HEK293 (cell line): ENCODE measurements around the gene GATM.

ENCODE experiments used
- CTCF ChIA-PET: fragments of 350-600 bp; formaldehyde crosslinking; extraction: SDS; loops from one replicate; lab custom pipeline; 2021; ENCODE audit warnings: antibody characterized with exemption; lab: Yijun Ruan, JAX
- POLR2A ChIA-PET: fragments of 300-600 bp; formaldehyde crosslinking; extraction: SDS; loops from one replicate; lab custom pipeline; 2020; ENCODE audit warnings: antibody characterized with exemption, inconsistent platforms; lab: Yijun Ruan, JAX
- H3K27ac ChIP-seq: fragments of 200-500 bp; sonication (Bioruptor generic); 2 replicates; pipeline ENCODE4 v1.5.1; 2014; ENCODE audit warnings: low read depth, low read length, control low read depth, inconsistent platforms; ENCODE audit errors: extremely low read depth
- H3K36me3 ChIP-seq, 2 experiments: fragments of 200-500 bp in 1 of 2; sonication (Bioruptor generic) in 1 of 2; 1 replicate in 1 of 2; 2 replicates in 1 of 2; pipeline ENCODE4 v1.5.1; 2014 to 2017; ENCODE audit warnings: inconsistent platforms in 2 of 2, low read length in 2 of 2; ENCODE audit not compliant: control insufficient read depth in 2 of 2, insufficient read depth in 1 of 2
- H3K4me1 ChIP-seq: fragments of 200-500 bp; sonication (Bioruptor generic); 2 replicates; pipeline ENCODE4 v1.5.1; 2014; ENCODE audit warnings: mild to moderate bottlenecking, low read length, inconsistent platforms; ENCODE audit not compliant: control insufficient read depth, insufficient read depth
- H3K4me3 ChIP-seq: 2 replicates; pipeline ENCODE4 v1.5.1; 2011; ENCODE audit warnings: low read depth, mild to moderate bottlenecking, control low read depth, low read length, moderate library complexity
- H3K9me3 ChIP-seq: fragments of 200-500 bp; sonication (Bioruptor generic); 2 replicates; pipeline ENCODE4 v1.5.1; 2014; ENCODE audit warnings: low read depth, low read length, inconsistent platforms; ENCODE audit not compliant: control insufficient read depth, insufficient read depth
- BCL11B ChIP-seq: fragments of 450-650 bp; formaldehyde crosslinking; IDR thresholded peaks from 2 replicates; pipeline ENCODE4 v1.5.1; 2016; ENCODE audit warnings: low read depth, missing biosample characterization, missing genetic modification characterization
- BCL6B ChIP-seq: fragments of 450-650 bp; formaldehyde crosslinking; IDR thresholded peaks from 2 replicates; pipeline ENCODE4 v1.5.1; 2017; ENCODE audit warnings: missing biosample characterization, missing genetic modification characterization
- RBAK ChIP-seq: fragments of 450-650 bp; formaldehyde crosslinking; IDR thresholded peaks from 2 replicates; pipeline ENCODE4 v1.5.1; 2016; ENCODE audit warnings: missing biosample characterization, missing genetic modification characterization
- SCRT1 ChIP-seq: fragments of 450-650 bp; formaldehyde crosslinking; IDR thresholded peaks from 2 replicates; pipeline ENCODE4 v1.5.1; 2016; ENCODE audit warnings: missing biosample characterization, missing genetic modification characterization, borderline replicate concordance
- ZBTB49 ChIP-seq: fragments of 450-650 bp; formaldehyde crosslinking; IDR thresholded peaks from 2 replicates; pipeline ENCODE4 v1.5.1; 2016; ENCODE audit warnings: missing biosample characterization, missing genetic modification characterization, low read depth
- ZNF18 ChIP-seq: fragments of 450-650 bp; formaldehyde crosslinking; IDR thresholded peaks from 2 replicates; pipeline ENCODE4 v1.5.1; 2016; ENCODE audit warnings: missing biosample characterization, missing genetic modification characterization
- ZNF26 ChIP-seq: fragments of 450-650 bp; formaldehyde crosslinking; IDR thresholded peaks from 2 replicates; pipeline ENCODE4 v1.5.1; 2016; ENCODE audit warnings: missing biosample characterization, missing genetic modification characterization
- ZNF530 ChIP-seq: fragments of 450-650 bp; formaldehyde crosslinking; IDR thresholded peaks from 2 replicates; pipeline ENCODE4 v1.5.1; 2016; ENCODE audit warnings: low read depth, missing biosample characterization, missing genetic modification characterization
- ZNF571 ChIP-seq: fragments of 450-650 bp; formaldehyde crosslinking; IDR thresholded peaks from 2 replicates; pipeline ENCODE4 v1.5.0; 2017; ENCODE audit warnings: missing biosample characterization, missing genetic modification characterization
- ZNF626 ChIP-seq: fragments of 450-650 bp; sonication (Bioruptor Pico); formaldehyde crosslinking; IDR thresholded peaks from 2 replicates; pipeline ENCODE4 v1.5.1; 2018; ENCODE audit warnings: missing biosample characterization, missing genetic modification characterization, inconsistent platforms
- ZNF654 ChIP-seq: fragments of 450-650 bp; formaldehyde crosslinking; IDR thresholded peaks from 2 replicates; pipeline ENCODE4 v1.5.1; 2016; ENCODE audit warnings: low read depth, missing biosample characterization, missing genetic modification characterization
- ZNF704 ChIP-seq: fragments of 450-650 bp; formaldehyde crosslinking; IDR thresholded peaks from 2 replicates; pipeline ENCODE4 v1.5.1; 2016; ENCODE audit warnings: missing biosample characterization, missing genetic modification characterization
- ZNF791 ChIP-seq: fragments of 450-650 bp; formaldehyde crosslinking; IDR thresholded peaks from 2 replicates; pipeline ENCODE4 v1.5.1; 2016; ENCODE audit warnings: missing biosample characterization, missing genetic modification characterization
- ZSCAN5A ChIP-seq: fragments of 450-650 bp; formaldehyde crosslinking; IDR thresholded peaks from 2 replicates; pipeline ENCODE4 v1.5.1; 2016; ENCODE audit warnings: missing biosample characterization, missing genetic modification characterization

Gene GATM

GRCh38 chr15:45394681-45395080 is 16.3 kb upstream of the GATM start (continued):
- no peak for TF ChIP-seq BCL6B
- TF ChIP-seq ZNF704: no peak
- TF ChIP-seq ZSCAN5A (tag by site-specific recombination): no peak
- no peak for TF ChIP-seq RBAK (tag by site-specific recombination)
- no peak for TF ChIP-seq ZNF791 (tag by site-specific recombination)
- no peak for TF ChIP-seq ZNF626 (tag by site-specific recombination)
- no peak for TF ChIP-seq ZBTB49 (tag by site-specific recombination)

GRCh38 chr15:45393851-45394250 is 15.5 kb upstream of the GATM start:
- no peaks in the 10 kb centered on the region for H3K9me3 ChIP-seq
- no peaks in the 10 kb centered on the region for H3K36me3 ChIP-seq
- no peak overlapping the region for H3K4me3 ChIP-seq
- TF ChIP-seq ZNF26 (tag by site-specific recombination): peak; percentile 62; the same call in 1 of the 2 replicates
- peak; percentile 43; the same call in 1 of the 2 replicates for TF ChIP-seq ZNF18 (tag by site-specific recombination)
- peak; percentile 7; the same call in 1 of the 2 replicates for TF ChIP-seq ZNF654
- TF ChIP-seq ZNF571 (tag by site-specific recombination): no peak
- TF ChIP-seq ZNF530: no peak
- no peak overlapping the region for H3K27ac ChIP-seq
- no peaks in the 10 kb centered on the region for H3K4me1 ChIP-seq
- CTCF ChIA-PET: interaction anchor here (0.7 to 3.3 kb wide), 2 partner anchors 86 to 189 kb away, joined by 4 to 13 read pairs; no protein-coding TSS in a partner anchor
- POLR2A ChIA-PET: interaction anchor here (1.2 kb wide), 1 partner anchor 8 kb away, joined by 3 read pairs; a partner anchor contains a TSS

- Histone ChIP-seq H3K4me1 (peaks cover 1% of the 10 kb centered on the region; the same call in 1 of the 2 replicates), H3K4me3 (no peak overlapping the region), H3K9me3 (no peaks in the 10 kb centered on the region), H3K27ac (no peak overlapping the region), H3K36me3 (no peaks in the 10 kb centered on the region)
- CTCF ChIA-PET: interaction anchor here (1.4 to 3.3 kb wide), 2 partner anchors 15 to 187 kb away, joined by 3 to 13 read pairs; no protein-coding TSS in a partner anchor
- POLR2A ChIA-PET: interaction anchor here (1.4 kb wide), 1 partner anchor 10 kb away, joined by 5 read pairs; a partner anchor contains a TSS
- TF ChIP-seq BCL11B (no peak), ZNF18 (tag by site-specific recombination) (no peak), ZBTB49 (tag by site-specific recombination) (no peak), SCRT1 (tag by site-specific recombination) (no peak)
Observed at GRCh38 chr15:45392584-45392855, 14.2 kb upstream of the GATM start.
